ENCODE results near the gene NPSR1. TPM values are rescaled to one million over a fixed set of nuclear protein-coding genes. Genes with fewer than 3 reads are reported as not detected.
A peak's percentile ranks its signal among the peaks of the same experiment; 100 is the strongest.

NPSR1 gene
- total and polyA plus RNA-seq, 9 of the 15 experiments (the other 6 are each of a cell fraction or from before 2014, with no cell fraction given) = not detected

DNA sequence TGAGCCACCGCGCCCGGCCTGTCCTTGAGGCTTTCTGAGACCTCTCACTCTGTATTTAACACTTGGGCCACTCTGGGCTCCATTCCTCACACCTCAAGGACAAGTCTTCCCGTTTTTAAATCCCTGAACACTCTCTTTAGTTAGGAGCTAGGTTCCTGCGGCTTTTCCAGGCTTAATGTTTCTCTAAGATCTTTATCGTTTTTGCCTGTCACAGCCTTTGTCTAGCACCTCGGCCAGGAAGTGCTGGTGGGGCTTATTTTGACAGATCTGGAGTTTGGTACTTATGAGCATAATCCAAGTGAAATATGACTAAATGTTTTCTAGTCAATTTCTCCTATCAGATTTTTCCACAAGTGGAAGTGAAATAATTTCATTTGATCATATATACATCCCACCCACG is 192.7 kb downstream of the NPSR1 start:
- WGBS (ENCODE audit: insufficient coverage, low coverage, missing lambda C conversion rate) = 7% methylated on average over 6 of the region's 8 CpGs
- ATAC-seq (no peak), DNase-seq (ENCODE audit: extremely low read depth in 1 of 4, low spot score in 3 of 4) (no peak), FAIRE-seq (no peak)
- intact Hi-C loops (cut with micrococcal nuclease) = no loop called here
- Histone ChIP-seq H3K79me2 (ENCODE audit: control insufficient read depth, insufficient read depth, low read length) (no peaks in the 10 kb centered on the region), H3K4me2 (ENCODE audit: insufficient read depth, low read length) (no peak overlapping the region), H3K27ac (ENCODE audit: extremely low read depth, low read depth, low read length) (no peak overlapping the region), H3K36me3 (ENCODE audit: control insufficient read depth, insufficient read depth, low read length) (no peaks in the 10 kb centered on the region), H3K9me1 (ENCODE audit: control insufficient read depth, insufficient read depth, low read length) (no peaks in the 10 kb centered on the region), H3K9ac (ENCODE audit: insufficient read depth in 1 of 2, low read depth in 2 of 2, low read length in 2 of 2) (no peak overlapping the region), H3K4me3 (no peak overlapping the region), H3K27me3 (ENCODE audit: control insufficient read depth in 2 of 2, insufficient read depth in 2 of 2, low read length in 2 of 2) (no peaks in the 10 kb centered on the region), H4K20me1 (replicated peaks; ENCODE audit: control insufficient read depth, insufficient read depth, low read length) (no peaks in the 10 kb centered on the region), H3K9me3 (replicated peaks; ENCODE audit: control insufficient read depth, insufficient read depth, low read depth, low read length) (no peaks in the 10 kb centered on the region), H2AFZ (ENCODE audit: low read depth, low read length) (no peak overlapping the region), H3K4me1 (replicated peaks in 1 of 2; ENCODE audit: control insufficient read depth in 2 of 2, insufficient read depth in 2 of 2, low read length in 2 of 2) (peaks cover 0 to 6% of the 10 kb centered on the region in 2 experiments; a peak in 1 of 5 replicates)
- no TSS peak for BruUV-seq (replicated peaks)
- in situ Hi-C loops (cut with MboI) = no loop called here
- TF ChIP-seq L3MBTL2 (IDR thresholded peaks at IDR 0.05) (0 out of 2 replicates have a peak, but pooled peaks have one; percentile 19), STAT5A (IDR thresholded peaks at IDR 0.05; ENCODE audit: borderline replicate concordance, low read length) (no peak), IRF2 (CRISPR knock-in tag; IDR thresholded peaks at IDR 0.05) (no peak)
- ChIA-PET POLR2A (no interaction called here), CTCF (ENCODE audit: low intra/inter-chr PET ratio) (no interaction called here)

DNA sequence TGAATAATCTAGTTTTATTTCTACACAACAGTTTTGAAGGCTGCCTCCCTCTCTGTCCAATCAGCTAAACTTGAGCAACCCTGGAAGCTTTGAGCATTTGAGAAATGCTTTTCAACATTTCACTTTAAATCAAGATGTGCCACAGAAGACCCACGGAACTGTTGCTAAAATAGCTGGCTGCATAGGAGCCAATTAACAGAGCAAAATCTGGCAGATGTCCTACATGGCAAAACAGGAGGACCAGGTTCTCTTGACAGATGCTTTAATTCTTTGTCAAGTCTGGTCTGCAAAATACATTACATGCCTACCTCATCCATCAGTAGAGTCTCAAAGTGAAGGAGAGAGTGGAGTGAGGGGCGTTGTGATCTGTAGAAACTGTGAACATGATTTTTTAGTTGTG is 193.4 kb downstream of the NPSR1 start:
- no peak overlapping the region for H3K4me3 ChIP-seq
- H3K79me2 ChIP-seq (ENCODE audit: control insufficient read depth, insufficient read depth, low read length) = no peaks in the 10 kb centered on the region
- ChIA-PET POLR2A (interaction anchor here (0.7 kb wide), 1 partner anchor 27 kb away, joined by 3 read pairs; no protein-coding TSS in a partner anchor), CTCF (ENCODE audit: low intra/inter-chr PET ratio) (no interaction called here)
- H2AFZ ChIP-seq (ENCODE audit: low read depth, low read length) = no peak overlapping the region
- DNase-seq (ENCODE audit: extremely low read depth in 1 of 4, low spot score in 3 of 4) = no peak
- no peak for TF ChIP-seq SREBF1 (IDR thresholded peaks at IDR 0.05; ENCODE audit: borderline replicate concordance, low read depth, low read length)
- no peaks in the 10 kb centered on the region for H3K9me3 ChIP-seq (replicated peaks; ENCODE audit: control insufficient read depth, insufficient read depth, low read depth, low read length)
- in situ Hi-C loops (cut with MboI) (no loop called here), intact Hi-C loops (cut with micrococcal nuclease) (no loop called here)
- H3K4me2 ChIP-seq (ENCODE audit: insufficient read depth, low read length) = no peak overlapping the region
- BruUV-seq (replicated peaks) = no TSS peak
- H3K4me1 ChIP-seq (replicated peaks in 1 of 2; ENCODE audit: control insufficient read depth in 2 of 2, insufficient read depth in 2 of 2, low read length in 2 of 2) = peaks cover 0 to 6% of the 10 kb centered on the region in 2 experiments; a peak in 1 of 5 replicates
- H4K20me1 ChIP-seq (replicated peaks; ENCODE audit: control insufficient read depth, insufficient read depth, low read length) = no peaks in the 10 kb centered on the region
- H3K9ac ChIP-seq (ENCODE audit: insufficient read depth in 1 of 2, low read depth in 2 of 2, low read length in 2 of 2) = no peak overlapping the region
- H3K27ac ChIP-seq (ENCODE audit: extremely low read depth, low read depth, low read length) = no peak overlapping the region
- no peaks in the 10 kb centered on the region for H3K9me1 ChIP-seq (ENCODE audit: control insufficient read depth, insufficient read depth, low read length)
- H3K36me3 ChIP-seq (ENCODE audit: control insufficient read depth, insufficient read depth, low read length) = no peaks in the 10 kb centered on the region
- no peak for ATAC-seq
- H3K27me3 ChIP-seq (ENCODE audit: control insufficient read depth in 2 of 2, insufficient read depth in 2 of 2, low read length in 2 of 2) = no peaks in the 10 kb centered on the region
- no peak for FAIRE-seq
- 6% methylated on average over 2 of the region's 2 CpGs for WGBS (ENCODE audit: insufficient coverage, low coverage, missing lambda C conversion rate)

Data from K562 (cell line).